Measurements from ENCODE around the gene TMEM187.

DNA sequence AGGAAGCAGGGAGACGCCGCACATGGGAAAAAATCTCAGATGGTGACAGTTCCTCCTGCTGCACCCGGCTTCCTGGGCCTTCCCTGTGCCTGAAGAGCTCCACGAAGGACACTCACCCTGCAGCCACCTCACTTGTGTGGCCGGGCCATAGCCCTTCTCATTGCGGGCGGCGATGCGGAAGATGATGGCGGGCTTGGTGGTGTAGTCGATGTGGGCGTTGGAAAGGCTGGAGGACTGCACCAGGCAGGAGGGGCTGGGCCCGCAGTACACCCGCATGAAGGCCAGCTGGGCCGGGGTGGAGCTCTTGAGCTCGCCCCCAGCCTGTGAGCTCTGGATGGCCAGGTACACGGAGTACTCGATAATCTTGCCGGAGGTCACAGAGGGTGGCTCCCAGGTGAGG lies 22.4 kb upstream of the TMEM187 start:
- TF ChIP-seq, protein P1, sequence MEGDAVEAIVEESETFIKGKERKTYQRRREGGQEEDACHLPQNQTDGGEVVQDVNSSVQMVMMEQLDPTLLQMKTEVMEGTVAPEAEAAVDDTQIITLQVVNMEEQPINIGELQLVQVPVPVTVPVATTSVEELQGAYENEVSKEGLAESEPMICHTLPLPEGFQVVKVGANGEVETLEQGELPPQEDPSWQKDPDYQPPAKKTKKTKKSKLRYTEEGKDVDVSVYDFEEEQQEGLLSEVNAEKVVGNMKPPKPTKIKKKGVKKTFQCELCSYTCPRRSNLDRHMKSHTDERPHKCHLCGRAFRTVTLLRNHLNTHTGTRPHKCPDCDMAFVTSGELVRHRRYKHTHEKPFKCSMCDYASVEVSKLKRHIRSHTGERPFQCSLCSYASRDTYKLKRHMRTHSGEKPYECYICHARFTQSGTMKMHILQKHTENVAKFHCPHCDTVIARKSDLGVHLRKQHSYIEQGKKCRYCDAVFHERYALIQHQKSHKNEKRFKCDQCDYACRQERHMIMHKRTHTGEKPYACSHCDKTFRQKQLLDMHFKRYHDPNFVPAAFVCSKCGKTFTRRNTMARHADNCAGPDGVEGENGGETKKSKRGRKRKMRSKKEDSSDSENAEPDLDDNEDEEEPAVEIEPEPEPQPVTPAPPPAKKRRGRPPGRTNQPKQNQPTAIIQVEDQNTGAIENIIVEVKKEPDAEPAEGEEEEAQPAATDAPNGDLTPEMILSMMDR (IDR thresholded peaks at IDR 0.05): no peak
- no peak for TF ChIP-seq USF2 (IDR thresholded peaks at IDR 0.05)
- no peak for TF ChIP-seq POLR2A (IDR thresholded peaks at IDR 0.05; ENCODE audit: low read length)
- TF ChIP-seq RCOR1 (IDR thresholded peaks at IDR 0.05; ENCODE audit: low read depth, low read length): no peak
- no peak for TF ChIP-seq CEBPB (IDR thresholded peaks at IDR 0.05)
- TF ChIP-seq SREBF2 (IDR thresholded peaks at IDR 0.05): no peak
- TF ChIP-seq CBX8 (IDR thresholded peaks at IDR 0.05): no peak

Data from A549 (cell line).